Measurements from ENCODE around the gene SOWAHB. TPM values are rescaled to one million over a fixed set of nuclear protein-coding genes. Genes with fewer than 3 reads are reported as not detected.

SOWAHB gene
- total RNA-seq, 2 experiments from 2014 or later: not detected

GRCh38 chr4:76909711-76910110 is 11.8 kb upstream of the SOWAHB start:
- Mint-ChIP-seq H3K4me3 (no peak overlapping the region), H3K27ac (no peak overlapping the region), H3K36me3 (ENCODE audit: low read depth) (no peaks in the 10 kb centered on the region), H3K4me1 (ENCODE audit: low read depth) (no peaks in the 10 kb centered on the region), H3K9me3 (no peaks in the 10 kb centered on the region), H3K27me3 (no peaks in the 10 kb centered on the region)
- no peak for ATAC-seq (ENCODE audit: poor library complexity)
- intact Hi-C loops (cut with DNase I, micrococcal nuclease): no loop called here
- CTCF ChIA-PET: interaction anchor here (0.9 to 1.2 kb wide), 2 partner anchors 12 to 13 kb away, joined by 3 read pairs; no protein-coding TSS in a partner anchor
- POLR2A ChIA-PET: no interaction called here
- no peak overlapping the region for H3K27ac ChIP-seq (ENCODE audit: low read depth in 1 of 2, low read length in 2 of 2)
- H3K4me3 ChIP-seq (ENCODE audit: low read length): no peak overlapping the region
- no peaks in the 10 kb centered on the region for H3K36me3 ChIP-seq (ENCODE audit: insufficient read depth, low read length)
- no peak for TF ChIP-seq CTCF (IDR thresholded peaks at IDR 0.05)
- no peaks in the 10 kb centered on the region for H3K9me3 ChIP-seq (ENCODE audit: control insufficient read depth in 1 of 2, insufficient read depth in 1 of 2, low read length in 2 of 2)
- no peak for DNase-seq
- H3K27me3 ChIP-seq (ENCODE audit: control insufficient read depth in 1 of 2, insufficient read depth in 2 of 2, low read length in 2 of 2): no peaks in the 10 kb centered on the region
- no peaks in the 10 kb centered on the region for H3K4me1 ChIP-seq (ENCODE audit: insufficient read depth, low read length)

GRCh38 chr4:76905521-76905920 is 7.6 kb upstream of the SOWAHB start:
- Mint-ChIP-seq H3K4me1 (ENCODE audit: low read depth) (no peaks in the 10 kb centered on the region), H3K27me3 (no peaks in the 10 kb centered on the region), H3K27ac (no peak overlapping the region), H3K9me3 (no peaks in the 10 kb centered on the region), H3K4me3 (no peak overlapping the region), H3K36me3 (ENCODE audit: low read depth) (no peaks in the 10 kb centered on the region)
- TF ChIP-seq CTCF (IDR thresholded peaks at IDR 0.05): no peak
- Histone ChIP-seq H3K27ac (ENCODE audit: low read depth in 1 of 2, low read length in 2 of 2) (no peak overlapping the region), H3K27me3 (ENCODE audit: control insufficient read depth in 1 of 2, insufficient read depth in 2 of 2, low read length in 2 of 2) (peaks cover 0 to 4% of the 10 kb centered on the region in 2 experiments), H3K36me3 (ENCODE audit: insufficient read depth, low read length) (no peaks in the 10 kb centered on the region), H3K4me1 (ENCODE audit: insufficient read depth, low read length) (no peaks in the 10 kb centered on the region), H3K4me3 (ENCODE audit: low read length) (no peak overlapping the region), H3K9me3 (ENCODE audit: control insufficient read depth in 1 of 2, insufficient read depth in 1 of 2, low read length in 2 of 2) (no peaks in the 10 kb centered on the region)
- ChIA-PET POLR2A (no interaction called here), CTCF (no interaction called here)
- intact Hi-C loops (cut with DNase I, micrococcal nuclease): no loop called here
- DNase-seq (no peak), ATAC-seq (ENCODE audit: poor library complexity) (no peak)

- Histone ChIP-seq H3K4me1 (ENCODE audit: insufficient read depth, low read length) (no peaks in the 10 kb centered on the region), H3K4me3 (ENCODE audit: low read length) (no peak overlapping the region), H3K9me3 (ENCODE audit: control insufficient read depth in 1 of 2, insufficient read depth in 1 of 2, low read length in 2 of 2) (no peaks in the 10 kb centered on the region), H3K27ac (ENCODE audit: low read depth in 1 of 2, low read length in 2 of 2) (no peak overlapping the region), H3K36me3 (ENCODE audit: insufficient read depth, low read length) (no peaks in the 10 kb centered on the region), H3K27me3 (ENCODE audit: control insufficient read depth in 1 of 2, insufficient read depth in 2 of 2, low read length in 2 of 2) (peaks cover 7 to 11% of the 10 kb centered on the region in 2 experiments)
- no peak for DNase-seq
- ChIA-PET POLR2A (no interaction called here), CTCF (no interaction called here)
- no peaks in the 10 kb centered on the region for H3K36me3 Mint-ChIP-seq (ENCODE audit: low read depth)
- H3K27ac Mint-ChIP-seq: no peak overlapping the region
- TF ChIP-seq CTCF (IDR thresholded peaks at IDR 0.05): no peak
- no peaks in the 10 kb centered on the region for H3K9me3 Mint-ChIP-seq
- no peaks in the 10 kb centered on the region for H3K4me1 Mint-ChIP-seq (ENCODE audit: low read depth)
- H3K4me3 Mint-ChIP-seq: no peak overlapping the region
- intact Hi-C loops (cut with DNase I, micrococcal nuclease): no loop called here
- H3K27me3 Mint-ChIP-seq: peaks cover 7% of the 10 kb centered on the region
- no peak for ATAC-seq (ENCODE audit: poor library complexity)
These were observed 6.8 kb upstream of the SOWAHB start for GRCh38 chr4:76904646-76905190.
